ENCODE results near the gene DCDC2. TPM values are rescaled to one million over a fixed set of nuclear protein-coding genes. Genes with fewer than 3 reads are reported as not detected.
"Not testable (repeated sequence)": the region's sequence is repeated elsewhere in the genome, so short reads cannot be mapped to it uniquely, and the experiment has no call there.

The DCDC2 gene
- total RNA-seq, 1 donor from 2014 or later, result 0.08 TPM

DNA sequence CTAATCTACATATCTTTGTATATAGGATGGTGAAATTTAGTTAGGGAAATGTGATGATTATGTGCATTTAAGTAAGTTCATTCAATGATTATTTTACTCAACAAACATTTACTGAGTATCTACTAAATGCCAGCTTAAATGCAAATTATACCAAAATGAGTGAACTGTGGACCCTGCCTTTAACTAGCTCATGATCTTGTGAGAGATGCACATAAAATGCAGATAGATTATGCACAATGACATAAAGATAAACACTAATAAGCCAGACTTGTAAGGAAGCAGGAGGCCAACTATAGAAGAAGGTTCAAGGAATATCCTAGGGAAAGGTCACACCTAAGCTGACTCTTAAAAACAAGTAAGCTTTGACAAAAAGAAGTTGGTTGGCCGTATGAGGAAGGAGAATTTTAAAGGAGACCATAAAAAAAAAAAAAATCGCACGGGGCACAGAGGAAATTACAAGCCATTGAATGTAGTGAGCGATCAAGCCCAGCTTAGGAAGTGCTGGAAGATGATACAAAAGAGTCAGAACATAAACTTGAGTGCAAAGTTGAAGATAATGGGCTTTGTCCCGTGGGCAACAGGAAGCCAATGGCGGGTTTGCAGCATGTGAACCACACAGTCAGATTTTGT is 123.9 kb downstream of the DCDC2 start:
- DNase-seq (ENCODE audit: low spot score), result no peak
- intact Hi-C loops (cut with DNase I), result no loop called here

DNA sequence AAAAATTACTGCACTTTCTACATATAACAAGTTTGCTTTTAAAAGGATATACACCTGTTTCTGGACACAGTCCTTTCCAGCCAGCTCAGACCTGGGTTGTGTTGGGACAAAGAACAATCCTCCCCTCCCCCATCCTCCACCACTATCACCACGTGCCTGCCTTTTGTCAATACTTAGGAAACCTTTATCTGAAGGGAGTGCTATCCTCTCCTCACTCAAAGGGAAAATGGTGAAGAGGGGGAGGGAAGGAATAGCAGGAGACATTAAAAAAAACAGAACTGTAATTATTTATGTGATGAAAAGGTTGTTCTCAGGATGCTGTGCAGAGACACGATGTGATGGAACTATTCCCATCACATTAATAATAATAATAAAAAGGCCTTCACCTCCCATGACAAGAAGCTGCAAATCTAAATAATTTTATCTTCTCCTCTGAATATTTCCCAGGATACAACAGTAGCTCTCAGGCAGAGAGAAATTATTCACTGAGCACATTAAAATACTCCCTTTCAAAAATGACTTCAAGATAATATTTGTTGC is 126.4 kb downstream of the DCDC2 start:
- no peak for DNase-seq (ENCODE audit: low spot score)
- intact Hi-C loops (cut with DNase I), result no loop called here

DNA sequence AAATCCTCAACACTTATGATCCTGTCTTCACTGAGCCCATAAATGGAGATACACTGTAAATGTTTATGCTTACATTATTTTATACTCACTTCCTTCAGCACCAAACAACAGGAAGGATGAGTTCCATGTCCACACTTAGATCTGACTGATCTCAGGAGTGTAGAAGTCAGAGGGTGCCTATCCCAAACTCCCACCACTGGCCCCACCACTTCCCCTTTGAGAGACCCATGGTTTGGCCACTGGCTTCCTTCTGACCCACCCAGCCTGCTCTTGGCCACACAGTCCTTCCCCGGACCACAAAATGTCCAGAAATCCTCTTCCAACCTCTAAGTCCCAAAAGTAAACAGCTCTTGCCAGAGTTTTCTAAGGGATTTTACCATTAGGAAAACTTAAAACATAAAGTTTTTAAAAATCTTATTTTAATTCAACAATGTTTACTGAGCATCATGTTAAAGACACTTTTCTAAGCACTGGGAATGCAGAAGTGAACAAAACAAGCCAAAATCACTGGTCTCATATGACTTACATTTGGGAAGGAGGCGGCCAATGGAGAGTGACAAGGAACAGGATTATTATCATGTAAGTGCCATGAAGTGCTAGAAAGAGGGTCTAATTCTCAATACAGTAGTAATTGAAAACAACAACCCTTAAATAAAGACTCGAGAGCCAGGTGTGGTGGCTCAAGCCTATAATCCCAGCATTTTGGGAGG is 128.0 kb downstream of the DCDC2 start:
- DNase-seq (ENCODE audit: low spot score), result no peak
- intact Hi-C loops (cut with DNase I), result no loop called here

DNA sequence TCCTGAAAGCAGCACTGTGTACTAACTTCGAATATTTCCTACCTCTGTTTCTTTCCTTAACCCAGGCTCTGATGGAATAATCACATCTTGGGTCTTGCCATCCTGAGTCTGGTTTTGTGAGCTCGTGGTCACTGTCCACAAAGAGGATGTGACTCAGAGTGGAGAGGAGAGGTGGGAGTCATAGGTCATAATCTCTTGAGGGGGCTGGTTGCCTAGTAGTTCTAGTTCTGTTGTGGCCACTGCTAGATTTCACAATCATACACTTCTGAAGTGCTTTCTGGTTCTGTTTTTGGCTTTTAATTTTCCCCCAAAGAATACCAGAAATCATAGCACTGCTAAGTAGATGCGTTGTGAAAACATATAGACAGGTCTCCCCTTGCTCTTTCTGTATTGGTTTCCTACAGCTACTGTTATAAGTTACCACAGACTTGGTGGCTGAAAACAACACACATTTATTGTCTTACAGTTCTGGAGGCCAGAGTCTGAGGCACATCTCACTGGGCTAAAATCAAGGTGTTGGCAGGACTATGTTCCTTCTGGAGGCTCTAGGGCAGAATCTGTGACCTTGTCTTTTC is 129.1 kb downstream of the DCDC2 start:
- intact Hi-C loops (cut with DNase I), result no loop called here

DNA sequence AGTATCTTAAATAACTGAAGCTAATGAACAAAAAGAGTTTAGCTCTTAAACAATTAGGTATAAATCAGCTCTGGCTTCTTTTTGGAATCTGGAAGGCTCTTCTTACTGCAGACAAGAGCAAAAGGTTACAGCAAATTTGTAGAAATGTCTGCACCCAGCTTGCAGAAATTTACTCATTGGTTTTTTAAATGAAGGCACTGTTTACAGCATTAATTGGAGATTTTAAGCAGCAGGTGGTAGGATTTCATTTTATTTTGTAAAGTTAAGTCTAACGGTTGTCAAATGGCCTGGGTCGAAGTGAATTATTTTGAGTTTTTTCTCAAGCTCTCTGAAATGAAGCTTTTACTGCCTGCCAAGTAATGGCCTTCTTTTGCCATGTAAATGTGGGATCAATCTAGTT is 129.7 kb downstream of the DCDC2 start:
- intact Hi-C loops (cut with DNase I), result no loop called here

More for the DNA sequence above, 129.1 kb downstream of the DCDC2 start:
- no peak for DNase-seq (ENCODE audit: low spot score)

DNA sequence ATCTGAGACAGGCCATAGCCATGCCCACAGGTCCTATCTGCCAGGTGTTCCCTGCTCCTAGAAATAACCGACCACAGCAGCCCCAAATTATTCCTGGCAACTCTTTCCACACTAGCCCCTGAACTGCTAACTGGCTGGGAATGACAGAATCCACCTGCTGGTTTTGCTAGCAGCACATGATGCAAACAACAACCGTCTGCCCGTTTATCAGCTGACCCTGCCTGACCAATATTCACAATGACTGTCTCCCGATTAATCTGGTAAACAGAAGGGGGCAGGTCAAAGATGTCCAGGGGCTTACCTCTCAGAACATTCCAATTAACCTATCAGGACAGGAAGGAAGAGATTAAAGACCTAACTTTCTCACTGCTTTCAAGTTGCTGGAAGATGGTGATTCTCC is 130.3 kb downstream of the DCDC2 start:
- DNase-seq (ENCODE audit: low spot score), result no peak
- intact Hi-C loops (cut with DNase I), result no loop called here

More for the DNA sequence above, 129.7 kb downstream of the DCDC2 start:
- no peak for DNase-seq (ENCODE audit: low spot score)

DNA sequence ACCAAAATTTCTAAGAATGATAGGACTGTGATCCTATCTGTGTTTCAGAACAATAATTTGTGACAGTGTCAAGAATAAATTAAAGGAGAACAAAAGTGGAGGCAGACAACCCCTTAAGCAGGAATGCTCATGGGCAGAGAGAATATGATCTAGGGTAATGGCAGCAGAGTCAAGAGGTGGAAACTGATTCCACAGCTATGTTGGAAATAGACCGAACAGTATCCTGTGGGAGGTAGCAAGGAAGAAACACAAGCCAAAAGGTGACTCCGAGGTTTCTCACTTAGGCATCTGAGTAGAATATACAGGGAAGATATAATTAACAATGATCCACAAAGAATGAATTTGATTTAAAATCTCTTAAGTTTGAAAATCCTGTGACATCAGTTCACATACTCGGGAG is 131.3 kb downstream of the DCDC2 start:
- no peak for DNase-seq (ENCODE audit: low spot score)
- intact Hi-C loops (cut with DNase I), result no loop called here

DNA sequence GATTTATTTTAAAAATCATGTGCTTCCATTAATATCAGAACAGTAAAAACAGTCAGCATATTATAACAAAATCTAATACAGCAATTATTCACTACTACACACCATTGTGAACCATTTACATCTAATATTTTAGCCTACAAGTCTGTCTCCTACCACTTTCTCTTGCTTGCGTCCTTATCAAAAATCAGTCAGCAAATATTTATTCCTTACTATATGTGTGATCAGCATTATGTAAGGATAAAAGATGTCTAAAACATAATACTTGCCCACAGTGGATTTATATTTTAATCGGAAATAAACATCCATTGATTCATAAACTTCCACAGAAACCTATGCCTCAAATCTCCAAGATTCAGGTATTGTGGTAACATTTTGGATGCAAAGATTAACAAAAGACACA is 132.0 kb downstream of the DCDC2 start:
- DNase-seq (ENCODE audit: low spot score), result no peak
- intact Hi-C loops (cut with DNase I), result no loop called here

DNA sequence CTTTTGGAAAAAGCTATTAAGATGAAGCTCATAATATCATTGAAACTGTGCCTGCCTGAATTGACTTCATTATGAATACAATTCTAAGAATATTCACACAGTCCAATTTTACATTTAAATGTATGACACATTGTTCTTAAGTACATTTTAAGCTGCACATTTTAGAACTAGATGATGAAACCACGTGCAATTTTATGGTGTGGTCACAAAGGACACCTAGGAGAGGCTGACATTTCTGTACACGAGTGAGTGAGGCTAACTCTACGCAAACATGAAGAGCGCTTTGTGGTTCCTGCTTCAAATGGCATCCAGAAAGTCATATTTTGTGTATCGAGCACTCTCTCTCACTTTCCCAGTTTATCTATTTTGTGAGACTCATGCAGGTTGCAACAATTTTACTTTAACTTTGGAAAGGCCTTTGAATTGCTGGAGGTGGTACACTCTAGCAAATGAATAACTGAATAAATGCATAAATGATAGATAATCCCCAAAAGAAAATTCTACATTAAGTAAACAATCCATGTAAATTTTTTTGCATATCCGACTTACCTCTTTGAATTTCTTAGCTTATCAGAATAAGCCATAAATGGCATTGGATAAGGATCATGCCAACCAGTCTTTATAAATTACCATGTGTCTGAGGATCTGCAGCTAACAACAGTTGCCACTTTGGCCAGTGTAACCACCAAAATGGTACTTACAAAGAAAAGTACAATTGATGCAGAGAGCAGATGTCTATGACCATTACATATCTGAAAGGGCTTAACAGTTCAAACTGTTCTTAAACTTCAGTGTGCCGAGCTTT is 134.5 kb downstream of the DCDC2 start:
- intact Hi-C loops (cut with DNase I), result no loop called here
- no peak for DNase-seq (ENCODE audit: low spot score)

DNA sequence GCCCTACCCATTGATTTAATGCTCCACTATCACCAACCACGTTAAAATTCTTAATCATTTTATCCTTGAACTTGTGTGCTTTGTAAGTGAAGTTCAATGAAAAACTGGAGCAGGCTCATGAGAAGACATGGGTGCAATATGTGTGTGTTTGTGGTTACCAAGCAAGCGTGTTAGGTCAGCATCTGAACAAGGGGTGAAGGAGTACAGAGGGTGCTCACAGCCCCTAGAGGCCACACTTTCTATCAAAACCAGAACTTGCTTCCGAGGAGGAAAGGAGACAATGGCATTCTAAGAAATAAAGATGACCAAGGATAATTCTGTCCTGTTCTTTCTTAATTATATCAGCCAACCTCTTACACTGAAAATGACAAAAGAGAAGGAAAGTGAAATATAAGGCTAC is 138.2 kb downstream of the DCDC2 start:
- intact Hi-C loops (cut with DNase I), result no loop called here

DNA sequence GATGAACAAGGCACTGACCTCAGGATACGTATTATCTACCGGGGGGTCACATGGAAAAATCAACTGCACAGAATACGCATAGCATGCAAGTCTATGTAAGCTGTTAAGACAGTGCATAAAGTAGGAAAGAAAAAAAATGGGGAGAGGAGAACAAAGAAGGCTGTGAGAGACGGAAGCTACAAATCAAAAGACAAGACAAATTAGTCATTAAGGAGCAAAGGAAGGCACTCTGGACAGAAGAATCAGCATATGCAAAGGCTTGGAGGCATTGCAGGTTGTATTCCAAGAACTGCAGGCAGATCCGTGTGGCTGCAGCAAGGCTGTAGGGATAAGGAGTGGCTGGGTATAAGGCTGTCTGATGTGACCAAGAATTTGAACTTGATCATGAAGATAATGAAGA is 142.9 kb downstream of the DCDC2 start:
- no peak for DNase-seq (ENCODE audit: low spot score)
- intact Hi-C loops (cut with DNase I), result no loop called here

More for the DNA sequence above, 138.2 kb downstream of the DCDC2 start:
- DNase-seq (ENCODE audit: low spot score), result no peak

DNA sequence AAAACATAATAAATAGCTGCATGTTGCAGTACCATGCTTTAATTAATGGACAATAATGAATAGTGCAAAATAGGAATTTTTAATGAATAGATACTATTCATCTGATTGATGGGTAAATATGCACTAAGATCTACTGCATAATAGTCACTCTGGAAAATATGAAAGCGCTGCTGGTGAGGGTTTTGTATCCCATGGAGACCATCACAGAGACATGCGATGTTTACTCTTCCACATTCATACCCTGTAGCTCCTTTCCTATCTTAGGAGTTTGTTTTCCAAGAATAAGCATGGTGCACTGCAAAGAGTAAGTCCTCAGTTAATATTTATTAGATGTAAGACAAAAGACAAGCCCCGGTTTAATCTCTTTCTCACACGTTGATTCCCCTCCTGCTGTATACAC is 150.4 kb downstream of the DCDC2 start:
- intact Hi-C loops (cut with DNase I), result no loop called here
- DNase-seq (ENCODE audit: low spot score), result no peak

DNA sequence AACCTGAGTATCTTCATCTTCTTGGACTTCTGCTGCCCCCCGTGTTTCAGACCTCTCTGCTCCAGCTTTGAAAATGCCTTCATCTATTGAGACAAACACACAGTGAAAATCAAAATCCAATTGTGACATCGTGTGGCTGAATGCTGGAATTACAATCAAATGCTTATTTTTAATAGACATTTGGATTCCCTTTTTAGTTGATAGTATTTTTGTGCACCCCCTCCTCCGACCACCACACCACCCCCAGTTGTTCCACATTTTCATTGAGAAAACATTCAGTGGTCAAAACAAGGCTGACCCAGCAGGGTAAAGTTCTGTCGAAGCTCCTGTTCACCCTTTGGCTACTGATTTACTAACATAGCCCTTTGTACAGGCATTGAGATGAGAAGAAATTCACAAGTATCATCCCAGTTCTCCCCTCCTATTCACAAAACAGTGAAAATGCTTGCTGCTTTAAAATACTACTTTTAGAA is 152.8 kb downstream of the DCDC2 start:
- no peak for DNase-seq (ENCODE audit: low spot score)
- intact Hi-C loops (cut with DNase I), result no loop called here

DNA sequence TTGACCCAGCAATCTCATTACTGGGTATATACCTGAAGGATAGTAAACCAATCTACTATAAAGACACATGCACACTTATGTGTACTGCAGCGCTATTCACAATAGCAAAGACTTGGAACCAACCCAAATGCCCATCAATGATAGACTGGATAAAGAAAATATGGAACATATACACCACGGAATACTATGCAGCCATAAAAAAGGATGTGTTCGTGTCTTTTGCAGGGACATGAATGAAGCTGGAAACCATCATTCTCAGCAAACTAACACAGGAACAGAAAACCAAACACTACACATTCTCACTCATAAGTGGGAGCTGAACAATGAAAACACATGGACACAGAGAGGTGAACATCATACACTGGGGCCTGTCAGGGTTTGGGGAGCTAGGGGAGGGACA is 153.7 kb downstream of the DCDC2 start:
- DNase-seq (ENCODE audit: low spot score); intact Hi-C loops (cut with DNase I): not testable (repeated sequence)

DNA sequence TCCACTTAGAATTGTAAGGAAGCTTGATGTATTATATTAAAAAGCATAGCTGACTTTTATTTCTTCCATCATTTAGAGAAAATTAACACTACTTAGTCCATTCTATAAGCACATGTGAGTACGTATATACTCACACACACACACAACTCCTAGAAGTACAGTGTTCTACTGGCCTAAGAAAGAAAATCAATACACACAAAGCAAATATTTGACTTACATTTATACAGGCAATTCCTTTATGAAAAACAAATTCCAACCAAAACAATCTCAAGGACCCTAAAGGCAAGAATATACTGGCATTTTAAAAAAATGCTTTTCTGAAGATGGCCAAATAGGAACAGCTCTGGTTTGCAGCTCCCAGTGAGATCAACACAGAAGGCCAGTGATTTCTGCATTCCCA is 160.0 kb downstream of the DCDC2 start:
- intact Hi-C loops (cut with DNase I), result no loop called here

DNA sequence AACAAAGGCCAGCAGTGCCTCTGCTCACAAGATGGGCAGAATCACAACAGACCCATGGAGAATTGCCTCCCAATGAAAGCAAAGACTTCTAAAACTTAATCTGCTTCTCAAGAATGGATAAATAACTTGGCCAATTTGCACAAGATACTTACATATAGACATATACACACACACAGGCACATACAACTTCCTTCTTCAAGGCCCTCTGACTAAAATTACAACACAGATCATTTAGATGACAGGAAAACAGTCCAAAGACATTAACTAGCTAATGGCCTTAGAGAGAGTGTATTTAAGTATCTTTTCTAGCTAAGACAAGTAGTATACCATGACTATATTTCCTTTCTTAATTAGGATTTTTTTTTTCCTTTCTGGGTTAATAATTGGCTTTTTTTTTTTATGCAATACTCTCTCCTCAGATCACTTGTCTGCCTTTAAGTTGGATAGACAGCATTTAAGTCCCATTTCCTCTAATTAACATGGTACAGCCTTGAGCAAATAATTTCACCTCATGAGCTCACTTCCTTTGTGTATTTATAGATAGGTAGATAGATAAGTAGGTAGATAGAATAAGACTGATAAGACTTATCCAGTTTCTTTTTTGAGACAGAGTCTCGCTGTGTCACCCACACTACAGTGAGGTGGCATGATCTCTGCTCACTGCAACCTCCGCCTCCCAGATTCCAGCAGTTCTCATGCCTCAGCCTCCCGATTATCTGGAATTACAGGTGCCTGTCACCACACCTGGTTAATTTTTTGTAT is 161.8 kb downstream of the DCDC2 start:
- no peak for DNase-seq (ENCODE audit: low spot score)
- intact Hi-C loops (cut with DNase I), result no loop called here

More for the DNA sequence above, 160.0 kb downstream of the DCDC2 start:
- DNase-seq (ENCODE audit: low spot score), result no peak

DNA sequence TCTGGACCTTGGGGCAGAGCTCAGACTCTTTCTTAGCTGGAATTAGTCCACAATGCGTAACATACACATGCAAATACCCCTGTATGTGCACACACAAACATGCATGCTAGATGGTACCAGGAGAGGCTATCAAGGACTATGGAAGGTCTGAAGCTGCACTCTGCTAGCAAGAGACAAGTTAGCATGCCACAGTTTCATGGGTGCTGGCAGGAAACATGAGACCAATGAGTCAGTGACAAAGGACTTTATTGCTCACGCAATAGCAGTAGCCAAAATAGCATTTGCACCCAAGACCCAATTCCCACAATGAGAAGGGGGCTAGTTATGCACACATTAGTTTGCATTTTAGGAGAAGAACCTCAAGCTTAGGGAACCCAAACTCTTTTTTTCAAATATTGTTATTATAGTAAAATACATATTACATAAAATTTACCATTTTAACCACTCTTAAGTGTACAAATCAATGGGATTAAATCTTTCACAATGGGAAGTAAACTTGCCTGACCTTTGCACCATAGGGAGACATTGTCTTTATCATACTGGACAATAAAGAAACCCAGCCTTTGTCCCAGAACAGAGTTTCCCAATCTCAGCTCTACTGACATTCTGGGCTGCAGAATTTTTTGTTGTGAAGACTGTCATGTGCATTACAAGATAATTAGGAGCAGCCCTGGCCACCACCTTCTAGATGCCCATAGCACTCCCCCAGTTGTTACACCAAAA is 162.7 kb downstream of the DCDC2 start:
- intact Hi-C loops (cut with DNase I), result no loop called here
- DNase-seq (ENCODE audit: low spot score), result no peak

DNA sequence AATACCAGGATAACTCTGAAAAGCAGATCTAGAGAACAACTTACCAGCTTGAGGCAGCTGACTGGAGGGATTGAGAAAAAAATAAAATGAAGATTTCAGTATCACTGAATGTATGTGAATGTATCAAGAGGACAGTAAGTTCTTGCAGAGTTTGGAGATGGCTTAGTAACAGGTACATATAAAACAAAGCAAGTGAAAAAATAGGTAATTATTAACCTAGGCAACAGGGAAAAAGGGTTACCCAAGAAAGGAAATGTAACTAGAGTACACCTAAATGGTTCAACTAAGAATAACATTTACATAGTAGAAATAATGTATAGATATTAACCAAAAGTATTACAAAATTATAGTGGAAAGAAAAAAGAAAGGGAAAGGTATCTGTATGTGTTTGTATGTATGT is 164.5 kb downstream of the DCDC2 start:
- DNase-seq (ENCODE audit: low spot score), result no peak
- intact Hi-C loops (cut with DNase I), result no loop called here

DNA sequence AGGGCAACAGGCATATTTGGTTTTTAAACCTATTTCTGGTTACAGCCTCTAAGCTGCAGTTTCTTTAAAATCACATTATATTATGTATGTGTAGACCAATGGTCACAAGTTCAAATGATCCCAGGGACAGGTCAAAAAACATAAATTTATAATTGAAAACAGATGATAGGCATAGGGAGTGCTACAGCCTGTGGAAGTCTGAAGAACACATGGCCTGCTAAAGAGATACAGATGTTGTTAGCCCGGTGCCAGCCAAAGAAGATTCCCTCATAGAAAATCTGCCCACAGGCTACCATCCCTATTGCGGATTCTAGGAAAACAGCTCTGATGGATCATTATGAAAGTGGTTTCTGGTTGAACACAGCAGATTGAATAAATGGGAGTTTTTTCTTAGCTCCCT is 166.5 kb downstream of the DCDC2 start:
- intact Hi-C loops (cut with DNase I), result no loop called here
- no peak for DNase-seq (ENCODE audit: low spot score)
